A549 (cell line): ENCODE measurements around the gene RTN4IP1. TPM values are rescaled to one million over a fixed set of nuclear protein-coding genes. Genes with fewer than 3 reads are reported as not detected.

Source experiments
- ATAC-seq, 2 experiments: fragments of 200-7000 bp in 1 of 2; fragments of >200 bp in 1 of 2; cut with Nextera tagmentation in 1 of 2; cut with Tn5 transposase in 1 of 2; 3 replicates each; pipeline versions ENCODE4 v1.8.0 to v1.9.1; 2018 to 2020; ENCODE audit warnings: mild to moderate bottlenecking in 1 of 2, moderate library complexity in 1 of 2
- CTCF ChIA-PET: fragments of 300-600 bp; sonication (Branson Sonifier 250); formaldehyde crosslinking; extraction: SDS; loops from one replicate; lab custom pipeline; 2021; ENCODE audit warnings: antibody characterized with exemption, inconsistent platforms; lab: Yijun Ruan, JAX
- POLR2A ChIA-PET: fragments of 350-600 bp; formaldehyde crosslinking; extraction: SDS; loops from one replicate; lab custom pipeline; 2021; ENCODE audit warnings: antibody characterized with exemption, inconsistent platforms; lab: Yijun Ruan, JAX
- DNase-seq, 2 experiments: peaks; one replicate each; pipeline versions ENCODE4 v3.0.0 to v3.0.0-alpha.2; 2011 to 2016; ENCODE audit warnings: low read depth in 1 of 2, low spot score in 1 of 2
- FAIRE-seq: peaks from 2 replicates; lab custom pipeline; 2011; peaks lifted over from hg19 to GRCh38; lab: Jason Lieb, UNC
- H3K27ac ChIP-seq, 2 experiments: fragments of >200 bp; sonication (Bioruptor Twin); formaldehyde crosslinking; 3 replicates each; pipeline ENCODE4 v1.5.1; 2016 to 2017
- H3K4me1 ChIP-seq: fragments of >200 bp; sonication (Bioruptor Twin); formaldehyde crosslinking; 3 replicates; pipeline ENCODE4 v1.6.1; 2016
- H3K4me2 ChIP-seq: fragments of >200 bp; sonication (Bioruptor Twin); formaldehyde crosslinking; 3 replicates; pipeline ENCODE4 v1.6.1; 2016
- H3K4me3 ChIP-seq: fragments of >200 bp; sonication (Bioruptor Twin); formaldehyde crosslinking; 3 replicates; pipeline ENCODE4 v1.5.1; 2016
- H3K9me3 ChIP-seq: fragments of >200 bp; sonication (Bioruptor Twin); formaldehyde crosslinking; 3 replicates; pipeline ENCODE4 v1.6.1; 2016
- CHD2 ChIP-seq: fragments of 150-350 bp; IDR thresholded peaks from 2 replicates; pipeline ENCODE4 v1.6.1; 2014; ENCODE audit warnings: low read length; ENCODE audit not compliant: partially characterized antibody
- CHD4 ChIP-seq: fragments of 200-600 bp; sonication (generic); IDR thresholded peaks from 2 replicates; pipeline ENCODE4 v1.6.1; 2016; ENCODE audit warnings: antibody characterized with exemption, mild to moderate bottlenecking, borderline replicate concordance
- EHF ChIP-seq: fragments of 250-450 bp; sonication (Bioruptor Pico); IDR thresholded peaks from 2 replicates; pipeline ENCODE4 v1.5.0; 2020; ENCODE audit warnings: mild to moderate bottlenecking
- EP300 ChIP-seq, 2 experiments: fragments of >200 bp; sonication (Bioruptor Twin); formaldehyde crosslinking; IDR thresholded peaks; 2 replicates in 1 of 2; 3 replicates in 1 of 2; pipeline ENCODE4 v1.6.1; 2016 to 2017
- FOSB ChIP-seq: fragments of 250-450 bp; sonication (Bioruptor Pico); IDR thresholded peaks from 2 replicates; pipeline ENCODE4 v1.5.0; 2020; ENCODE audit warnings: mild to moderate bottlenecking, moderate library complexity
- FOXS1 ChIP-seq: fragments of 250-450 bp; sonication (Bioruptor Pico); IDR thresholded peaks from 2 replicates; pipeline ENCODE4 v1.5.0; 2020; ENCODE audit warnings: mild to moderate bottlenecking, moderate library complexity
- HEYL ChIP-seq: fragments of 250-450 bp; sonication (Bioruptor Pico); IDR thresholded peaks from 2 replicates; pipeline ENCODE4 v1.8.0; 2021; ENCODE audit warnings: mild to moderate bottlenecking, moderate library complexity
- JUN ChIP-seq, 2 experiments: fragments of >200 bp; sonication (Bioruptor Twin); formaldehyde crosslinking; IDR thresholded peaks; 2 replicates in 1 of 2; 3 replicates in 1 of 2; pipeline ENCODE4 v1.6.1; 2016 to 2017
- JUNB ChIP-seq: fragments of >200 bp; sonication (Bioruptor Twin); formaldehyde crosslinking; IDR thresholded peaks from 2 replicates; pipeline ENCODE4 v1.6.1; 2016
- KDM5A ChIP-seq: fragments of 200-600 bp; sonication (generic); IDR thresholded peaks from 2 replicates; pipeline ENCODE4 v1.6.1; 2016; ENCODE audit warnings: antibody characterized with exemption, mild to moderate bottlenecking
- MAFK ChIP-seq: fragments of 450-650 bp; IDR thresholded peaks from 2 replicates; pipeline ENCODE4 v1.6.1; 2014; ENCODE audit not compliant: partially characterized antibody
- NPAS2 ChIP-seq: fragments of 250-450 bp; sonication (Bioruptor Pico); IDR thresholded peaks from 2 replicates; pipeline ENCODE4 v1.8.0; 2022; ENCODE audit warnings: mild to moderate bottlenecking, moderate library complexity, borderline replicate concordance
- POLR2AphosphoS2 ChIP-seq: conservative IDR thresholded peaks from 2 replicates; pipeline ENCODE4 v1.6.1; 2012; ENCODE audit warnings: low read length, improper control_type of control experiment, inconsistent platforms
- RARB ChIP-seq: fragments of 250-450 bp; sonication (Bioruptor Pico); IDR thresholded peaks from 2 replicates; pipeline ENCODE4 v1.8.0; 2021; ENCODE audit warnings: mild to moderate bottlenecking, moderate library complexity
- RNF2 ChIP-seq: fragments of 200-600 bp; sonication (generic); IDR thresholded peaks from 2 replicates; pipeline ENCODE4 v1.6.1; 2016; ENCODE audit warnings: low read depth, mild to moderate bottlenecking, antibody characterized with exemption, moderate library complexity, borderline replicate concordance
- SREBF2 ChIP-seq: fragments of 450-650 bp; IDR thresholded peaks from 2 replicates; pipeline ENCODE4 v1.6.1; 2014; ENCODE audit warnings: mild to moderate bottlenecking, moderate library complexity
- TP53 ChIP-seq: fragments of 250-450 bp; sonication (Bioruptor Pico); IDR thresholded peaks from 2 replicates; pipeline ENCODE4 v1.5.0; 2021; ENCODE audit warnings: mild to moderate bottlenecking, moderate library complexity
- WGBS: methylation state at CpG from one replicate; pipeline ENCODE4 v1.1.6; 2017; ENCODE audit errors: missing lambda C conversion rate; 5-methylcytosine and 5-hydroxymethylcytosine counted together
- polyA plus RNA-seq, 4 experiments: library from polyadenylated mRNA; depleted of rRNA in 3 of 4; stranded (reverse); fragments of >200 nt; fragmentation: RNase III in 1 of 4; extraction: RNeasy Plus Mini Kit Qiagen cat#74134 plus additional on column Dnase treatment in 1 of 4; gene quantifications; 2 replicates in 3 of 4; 3 replicates in 1 of 4; pipeline ENCODE4 v1.2.3, GENCODE V29; 2011 to 2017
- TF ChIP-seq, protein P1 (sequence below): fragments of 200-600 bp; sonication (generic); IDR thresholded peaks from 2 replicates; pipeline ENCODE4 v1.6.1; 2016; ENCODE audit warnings: antibody characterized with exemption, mild to moderate bottlenecking, moderate library complexity
- TF ChIP-seq, protein P2 (sequence below): fragments of >200 bp; sonication (Bioruptor Twin); formaldehyde crosslinking; IDR thresholded peaks from 3 replicates; pipeline ENCODE4 v1.6.1; 2016
- TF ChIP-seq, protein P3 (sequence below): fragments of 250-450 bp; sonication (Bioruptor Pico); IDR thresholded peaks from 2 replicates; pipeline ENCODE4 v1.5.0; 2021; ENCODE audit warnings: mild to moderate bottlenecking, moderate library complexity, borderline replicate concordance
- TF ChIP-seq, protein P4 (sequence below): IDR thresholded peaks from 2 replicates; pipeline ENCODE4 v1.6.1; 2012
- TF ChIP-seq, protein P5 (sequence below): fragments of 150-350 bp; IDR thresholded peaks from 2 replicates; pipeline ENCODE4 v1.6.1; 2014; ENCODE audit warnings: low read depth, mild to moderate bottlenecking, low read length

The RTN4IP1 gene
- polyA plus RNA-seq, 2 of the 4 experiments (the other 2 are of a cell fraction), result 13.9 to 15.1 TPM

GRCh38 chr6:106586815-106587415 is 42.4 kb downstream of the RTN4IP1 start:
- Histone ChIP-seq H3K4me1 (peaks cover 13% of the 10 kb centered on the region), H3K4me2 (no peak overlapping the region), H3K9me3 (no peaks in the 10 kb centered on the region), H3K4me3 (no peak overlapping the region), H3K27ac (no peak overlapping the region)
- DNase-seq (no peak), FAIRE-seq (no peak), ATAC-seq (no peak)
- ChIA-PET CTCF (interaction anchor here (1.2 to 2.0 kb wide), 2 partner anchors 20 to 393 kb away, joined by 3 to 4 read pairs; no protein-coding TSS in a partner anchor), POLR2A (no interaction called here)
- WGBS, result 76% methylated on average over 4 of the region's 4 CpGs
- TF ChIP-seq, protein P1, sequence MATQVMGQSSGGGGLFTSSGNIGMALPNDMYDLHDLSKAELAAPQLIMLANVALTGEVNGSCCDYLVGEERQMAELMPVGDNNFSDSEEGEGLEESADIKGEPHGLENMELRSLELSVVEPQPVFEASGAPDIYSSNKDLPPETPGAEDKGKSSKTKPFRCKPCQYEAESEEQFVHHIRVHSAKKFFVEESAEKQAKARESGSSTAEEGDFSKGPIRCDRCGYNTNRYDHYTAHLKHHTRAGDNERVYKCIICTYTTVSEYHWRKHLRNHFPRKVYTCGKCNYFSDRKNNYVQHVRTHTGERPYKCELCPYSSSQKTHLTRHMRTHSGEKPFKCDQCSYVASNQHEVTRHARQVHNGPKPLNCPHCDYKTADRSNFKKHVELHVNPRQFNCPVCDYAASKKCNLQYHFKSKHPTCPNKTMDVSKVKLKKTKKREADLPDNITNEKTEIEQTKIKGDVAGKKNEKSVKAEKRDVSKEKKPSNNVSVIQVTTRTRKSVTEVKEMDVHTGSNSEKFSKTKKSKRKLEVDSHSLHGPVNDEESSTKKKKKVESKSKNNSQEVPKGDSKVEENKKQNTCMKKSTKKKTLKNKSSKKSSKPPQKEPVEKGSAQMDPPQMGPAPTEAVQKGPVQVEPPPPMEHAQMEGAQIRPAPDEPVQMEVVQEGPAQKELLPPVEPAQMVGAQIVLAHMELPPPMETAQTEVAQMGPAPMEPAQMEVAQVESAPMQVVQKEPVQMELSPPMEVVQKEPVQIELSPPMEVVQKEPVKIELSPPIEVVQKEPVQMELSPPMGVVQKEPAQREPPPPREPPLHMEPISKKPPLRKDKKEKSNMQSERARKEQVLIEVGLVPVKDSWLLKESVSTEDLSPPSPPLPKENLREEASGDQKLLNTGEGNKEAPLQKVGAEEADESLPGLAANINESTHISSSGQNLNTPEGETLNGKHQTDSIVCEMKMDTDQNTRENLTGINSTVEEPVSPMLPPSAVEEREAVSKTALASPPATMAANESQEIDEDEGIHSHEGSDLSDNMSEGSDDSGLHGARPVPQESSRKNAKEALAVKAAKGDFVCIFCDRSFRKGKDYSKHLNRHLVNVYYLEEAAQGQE, result no peak
- TF ChIP-seq, protein P2, sequence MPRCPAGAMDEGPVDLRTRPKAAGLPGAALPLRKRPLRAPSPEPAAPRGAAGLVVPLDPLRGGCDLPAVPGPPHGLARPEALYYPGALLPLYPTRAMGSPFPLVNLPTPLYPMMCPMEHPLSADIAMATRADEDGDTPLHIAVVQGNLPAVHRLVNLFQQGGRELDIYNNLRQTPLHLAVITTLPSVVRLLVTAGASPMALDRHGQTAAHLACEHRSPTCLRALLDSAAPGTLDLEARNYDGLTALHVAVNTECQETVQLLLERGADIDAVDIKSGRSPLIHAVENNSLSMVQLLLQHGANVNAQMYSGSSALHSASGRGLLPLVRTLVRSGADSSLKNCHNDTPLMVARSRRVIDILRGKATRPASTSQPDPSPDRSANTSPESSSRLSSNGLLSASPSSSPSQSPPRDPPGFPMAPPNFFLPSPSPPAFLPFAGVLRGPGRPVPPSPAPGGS, result no peak
- TF ChIP-seq RNF2, result no peak
- TF ChIP-seq FOSB, result no peak
- TF ChIP-seq, protein P3, sequence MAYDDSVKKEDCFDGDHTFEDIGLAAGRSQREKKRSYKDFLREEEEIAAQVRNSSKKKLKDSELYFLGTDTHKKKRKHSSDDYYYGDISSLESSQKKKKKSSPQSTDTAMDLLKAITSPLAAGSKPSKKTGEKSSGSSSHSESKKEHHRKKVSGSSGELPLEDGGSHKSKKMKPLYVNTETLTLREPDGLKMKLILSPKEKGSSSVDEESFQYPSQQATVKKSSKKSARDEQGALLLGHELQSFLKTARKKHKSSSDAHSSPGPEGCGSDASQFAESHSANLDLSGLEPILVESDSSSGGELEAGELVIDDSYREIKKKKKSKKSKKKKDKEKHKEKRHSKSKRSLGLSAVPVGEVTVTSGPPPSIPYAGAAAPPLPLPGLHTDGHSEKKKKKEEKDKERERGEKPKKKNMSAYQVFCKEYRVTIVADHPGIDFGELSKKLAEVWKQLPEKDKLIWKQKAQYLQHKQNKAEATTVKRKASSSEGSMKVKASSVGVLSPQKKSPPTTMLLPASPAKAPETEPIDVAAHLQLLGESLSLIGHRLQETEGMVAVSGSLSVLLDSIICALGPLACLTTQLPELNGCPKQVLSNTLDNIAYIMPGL (CRISPR knock-in tag), result no peak
- no peak for TF ChIP-seq JUN (IDR thresholded peaks at IDR 0.05)
- no peak for TF ChIP-seq JUNB
- TF ChIP-seq EHF (CRISPR knock-in tag), result no peak
- TF ChIP-seq RARB (CRISPR knock-in tag), result no peak
- no peak for TF ChIP-seq TP53 (CRISPR knock-in tag)
- TF ChIP-seq MAFK, result no peak
- TF ChIP-seq CHD2, result no peak
- TF ChIP-seq HEYL (CRISPR knock-in tag), result no peak

DNA sequence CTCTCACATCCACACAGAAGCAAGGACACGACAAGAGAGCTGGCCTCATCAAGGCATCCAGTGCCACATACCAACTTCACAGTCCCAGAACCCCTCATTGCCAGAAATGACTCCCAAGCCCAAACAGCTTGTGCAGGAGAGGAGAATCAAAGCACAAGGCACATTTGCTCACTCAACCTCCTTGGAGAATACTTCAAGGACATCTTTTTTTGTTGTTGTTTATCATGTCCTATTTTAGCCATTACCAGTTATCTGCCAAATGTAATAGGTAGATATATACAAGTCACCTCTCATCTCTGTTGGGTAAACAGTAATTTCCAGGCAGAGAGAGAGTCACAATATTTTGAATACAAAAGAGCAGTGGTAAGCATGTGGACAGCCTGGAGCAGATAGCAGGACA is 47.8 kb downstream of the RTN4IP1 start:
- FAIRE-seq (no peak), ATAC-seq (no peak), DNase-seq (no peak)
- Histone ChIP-seq H3K4me2 (no peak overlapping the region), H3K9me3 (no peaks in the 10 kb centered on the region), H3K4me1 (no peaks in the 10 kb centered on the region), H3K27ac (no peak overlapping the region), H3K4me3 (no peak overlapping the region)
- TF ChIP-seq, protein P4, sequence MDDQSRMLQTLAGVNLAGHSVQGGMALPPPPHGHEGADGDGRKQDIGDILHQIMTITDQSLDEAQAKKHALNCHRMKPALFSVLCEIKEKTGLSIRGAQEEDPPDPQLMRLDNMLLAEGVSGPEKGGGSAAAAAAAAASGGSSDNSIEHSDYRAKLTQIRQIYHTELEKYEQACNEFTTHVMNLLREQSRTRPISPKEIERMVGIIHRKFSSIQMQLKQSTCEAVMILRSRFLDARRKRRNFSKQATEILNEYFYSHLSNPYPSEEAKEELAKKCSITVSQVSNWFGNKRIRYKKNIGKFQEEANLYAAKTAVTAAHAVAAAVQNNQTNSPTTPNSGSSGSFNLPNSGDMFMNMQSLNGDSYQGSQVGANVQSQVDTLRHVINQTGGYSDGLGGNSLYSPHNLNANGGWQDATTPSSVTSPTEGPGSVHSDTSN, result no peak
- TF ChIP-seq TP53 (CRISPR knock-in tag) (no peak), JUN (IDR thresholded peaks at IDR 0.05) (no peak), KDM5A (no peak), CHD4 (no peak), RNF2 (no peak), NPAS2 (CRISPR knock-in tag) (no peak), POLR2AphosphoS2 (no peak), EP300 (IDR thresholded peaks at IDR 0.05) (no peak), SREBF2 (no peak), FOXS1 (CRISPR knock-in tag) (no peak)
- TF ChIP-seq, protein P3 (CRISPR knock-in tag), result no peak
- TF ChIP-seq, protein P5, sequence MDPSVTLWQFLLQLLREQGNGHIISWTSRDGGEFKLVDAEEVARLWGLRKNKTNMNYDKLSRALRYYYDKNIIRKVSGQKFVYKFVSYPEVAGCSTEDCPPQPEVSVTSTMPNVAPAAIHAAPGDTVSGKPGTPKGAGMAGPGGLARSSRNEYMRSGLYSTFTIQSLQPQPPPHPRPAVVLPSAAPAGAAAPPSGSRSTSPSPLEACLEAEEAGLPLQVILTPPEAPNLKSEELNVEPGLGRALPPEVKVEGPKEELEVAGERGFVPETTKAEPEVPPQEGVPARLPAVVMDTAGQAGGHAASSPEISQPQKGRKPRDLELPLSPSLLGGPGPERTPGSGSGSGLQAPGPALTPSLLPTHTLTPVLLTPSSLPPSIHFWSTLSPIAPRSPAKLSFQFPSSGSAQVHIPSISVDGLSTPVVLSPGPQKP, result no peak
- WGBS, result 92% methylated on average over 1 of the region's 1 CpG
- CTCF ChIA-PET, result interaction anchor here (1.0 to 2.7 kb wide), 2 partner anchors 15 to 398 kb away, joined by 5 to 7 read pairs; no protein-coding TSS in a partner anchor
- POLR2A ChIA-PET, result no interaction called here
